ENCODE measurements around the gene HSD17B2. TPM values are rescaled to one million over a fixed set of nuclear protein-coding genes. Genes with fewer than 3 reads are reported as not detected.

HSD17B2 gene
- polyA plus RNA-seq, 1 experiment = 14.1 TPM

DNA sequence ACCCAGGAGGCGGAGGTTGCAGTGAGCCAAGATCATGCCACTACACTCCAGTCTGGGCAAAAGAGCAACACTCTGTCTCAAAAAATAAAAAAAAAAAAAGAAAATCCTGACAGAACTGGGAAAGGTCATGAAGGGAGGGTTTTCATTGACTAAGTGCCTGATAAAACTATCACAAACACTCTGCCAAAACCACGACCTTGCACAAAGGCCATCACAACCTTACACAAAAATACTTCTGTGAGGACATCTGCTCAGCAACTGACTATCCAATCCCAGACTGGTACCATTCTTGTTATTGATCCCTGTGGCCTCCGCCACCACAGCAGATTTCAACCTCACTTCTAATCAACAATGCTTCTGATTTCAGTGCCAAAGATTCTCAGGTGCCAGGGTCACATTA, 94.8 kb downstream of the HSD17B2 start:
- Histone ChIP-seq H3K27me3 (ENCODE audit: control insufficient read depth, insufficient read depth, low read length) (no peaks in the 10 kb centered on the region), H3K4me3 (ENCODE audit: low read depth, low read length) (no peak overlapping the region), H3K9me3 (ENCODE audit: control insufficient read depth, insufficient read depth, low read length) (no peaks in the 10 kb centered on the region), H3K27ac (ENCODE audit: low read depth, low read length) (no peak overlapping the region)
- no peak for DNase-seq (ENCODE audit: low read depth, low spot score)
- ChIA-PET POLR2A (no interaction called here), CTCF (interaction anchor here (0.7 kb wide), 1 partner anchor 46 kb away, joined by 4 read pairs; no protein-coding TSS in a partner anchor)
- TF ChIP-seq, protein P1, sequence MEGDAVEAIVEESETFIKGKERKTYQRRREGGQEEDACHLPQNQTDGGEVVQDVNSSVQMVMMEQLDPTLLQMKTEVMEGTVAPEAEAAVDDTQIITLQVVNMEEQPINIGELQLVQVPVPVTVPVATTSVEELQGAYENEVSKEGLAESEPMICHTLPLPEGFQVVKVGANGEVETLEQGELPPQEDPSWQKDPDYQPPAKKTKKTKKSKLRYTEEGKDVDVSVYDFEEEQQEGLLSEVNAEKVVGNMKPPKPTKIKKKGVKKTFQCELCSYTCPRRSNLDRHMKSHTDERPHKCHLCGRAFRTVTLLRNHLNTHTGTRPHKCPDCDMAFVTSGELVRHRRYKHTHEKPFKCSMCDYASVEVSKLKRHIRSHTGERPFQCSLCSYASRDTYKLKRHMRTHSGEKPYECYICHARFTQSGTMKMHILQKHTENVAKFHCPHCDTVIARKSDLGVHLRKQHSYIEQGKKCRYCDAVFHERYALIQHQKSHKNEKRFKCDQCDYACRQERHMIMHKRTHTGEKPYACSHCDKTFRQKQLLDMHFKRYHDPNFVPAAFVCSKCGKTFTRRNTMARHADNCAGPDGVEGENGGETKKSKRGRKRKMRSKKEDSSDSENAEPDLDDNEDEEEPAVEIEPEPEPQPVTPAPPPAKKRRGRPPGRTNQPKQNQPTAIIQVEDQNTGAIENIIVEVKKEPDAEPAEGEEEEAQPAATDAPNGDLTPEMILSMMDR (IDR thresholded peaks at IDR 0.05; ENCODE audit: low read depth, low read length) = no peak

DNA sequence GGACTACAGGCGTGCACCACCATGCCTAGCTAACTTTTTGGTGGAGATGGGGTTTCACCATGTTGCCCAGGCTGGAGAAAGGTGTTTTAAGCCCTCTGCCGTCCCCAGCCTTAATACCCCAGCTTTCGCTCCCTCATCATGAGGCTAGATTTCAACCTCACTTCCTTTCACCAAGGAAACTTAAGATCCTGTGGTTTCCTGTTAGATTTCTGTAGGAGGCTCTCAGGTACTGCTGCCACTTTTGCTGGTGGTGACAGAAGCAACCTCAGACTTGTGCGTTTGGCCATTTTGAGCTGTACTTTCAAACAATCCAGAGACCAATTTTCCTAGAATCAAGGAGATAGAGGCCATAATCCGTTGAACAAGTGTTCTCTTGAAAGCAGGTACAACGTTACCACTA, 98.7 kb downstream of the HSD17B2 start:
- Histone ChIP-seq H3K27me3 (ENCODE audit: control insufficient read depth, insufficient read depth, low read length) (no peaks in the 10 kb centered on the region), H3K27ac (ENCODE audit: low read depth, low read length) (no peak overlapping the region), H3K4me3 (ENCODE audit: low read depth, low read length) (no peak overlapping the region), H3K9me3 (ENCODE audit: control insufficient read depth, insufficient read depth, low read length) (no peaks in the 10 kb centered on the region)
- TF ChIP-seq, protein P1 (IDR thresholded peaks at IDR 0.05; ENCODE audit: low read depth, low read length) = no peak
- CTCF ChIA-PET = no interaction called here
- DNase-seq (ENCODE audit: low read depth, low spot score) = no peak
- POLR2A ChIA-PET = interaction anchor here (0.5 kb wide), 1 partner anchor 101 kb away, joined by 3 read pairs; no protein-coding TSS in a partner anchor

DNA sequence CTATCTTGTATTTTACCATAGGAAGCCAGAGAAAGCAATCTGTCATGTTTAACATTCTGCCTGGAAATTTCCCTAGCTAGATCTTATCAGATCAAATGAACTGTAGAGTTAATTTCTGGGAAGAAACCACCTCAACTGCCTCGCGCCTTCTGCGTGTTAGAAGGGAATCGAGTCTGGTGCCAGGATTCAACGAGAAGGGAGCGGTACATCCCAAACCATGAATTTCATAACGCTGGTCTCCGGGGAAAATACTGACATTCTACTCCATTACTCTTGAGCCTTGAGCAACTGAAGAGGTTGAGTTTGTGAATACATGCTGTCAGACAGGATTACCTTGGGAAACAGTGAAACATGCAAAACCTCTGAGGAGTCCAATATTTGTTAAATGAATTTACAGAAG, 99.8 kb downstream of the HSD17B2 start:
- POLR2A ChIA-PET = no interaction called here

DNA sequence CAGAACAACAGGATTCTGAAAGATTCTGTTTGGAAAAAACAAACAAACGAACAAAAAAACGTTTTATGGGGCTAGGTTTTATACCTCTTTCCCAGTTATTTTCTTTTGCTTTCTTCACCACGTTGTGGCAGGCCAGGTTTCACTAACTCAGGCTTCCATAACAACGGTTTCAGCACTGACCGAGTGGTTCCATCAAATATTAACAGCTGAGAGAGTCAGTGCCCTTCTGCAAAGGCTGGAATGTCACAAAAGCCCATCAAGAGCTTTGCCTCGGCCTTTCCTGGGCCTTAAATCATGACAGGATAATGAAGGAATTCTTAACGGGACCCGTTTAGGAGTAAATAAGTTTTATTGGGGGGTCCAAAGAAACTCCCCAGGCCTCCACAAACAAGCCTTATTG, 100.8 kb downstream of the HSD17B2 start:
- Histone ChIP-seq H3K4me3 (ENCODE audit: low read depth, low read length) (no peak overlapping the region), H3K9me3 (ENCODE audit: control insufficient read depth, insufficient read depth, low read length) (no peaks in the 10 kb centered on the region), H3K27me3 (ENCODE audit: control insufficient read depth, insufficient read depth, low read length) (no peaks in the 10 kb centered on the region), H3K27ac (ENCODE audit: low read depth, low read length) (no peak overlapping the region)
- ChIA-PET CTCF (no interaction called here), POLR2A (no interaction called here)
- DNase-seq (ENCODE audit: low read depth, low spot score) = no peak
- TF ChIP-seq, protein P1 (IDR thresholded peaks at IDR 0.05; ENCODE audit: low read depth, low read length) = no peak

More for the DNA sequence above, 99.8 kb downstream of the HSD17B2 start:
- no peak for DNase-seq (ENCODE audit: low read depth, low spot score)
- CTCF ChIA-PET = no interaction called here
- Histone ChIP-seq H3K9me3 (ENCODE audit: control insufficient read depth, insufficient read depth, low read length) (no peaks in the 10 kb centered on the region), H3K27ac (ENCODE audit: low read depth, low read length) (no peak overlapping the region), H3K27me3 (ENCODE audit: control insufficient read depth, insufficient read depth, low read length) (no peaks in the 10 kb centered on the region), H3K4me3 (ENCODE audit: low read depth, low read length) (no peak overlapping the region)
- TF ChIP-seq, protein P1 (IDR thresholded peaks at IDR 0.05; ENCODE audit: low read depth, low read length) = no peak

DNA sequence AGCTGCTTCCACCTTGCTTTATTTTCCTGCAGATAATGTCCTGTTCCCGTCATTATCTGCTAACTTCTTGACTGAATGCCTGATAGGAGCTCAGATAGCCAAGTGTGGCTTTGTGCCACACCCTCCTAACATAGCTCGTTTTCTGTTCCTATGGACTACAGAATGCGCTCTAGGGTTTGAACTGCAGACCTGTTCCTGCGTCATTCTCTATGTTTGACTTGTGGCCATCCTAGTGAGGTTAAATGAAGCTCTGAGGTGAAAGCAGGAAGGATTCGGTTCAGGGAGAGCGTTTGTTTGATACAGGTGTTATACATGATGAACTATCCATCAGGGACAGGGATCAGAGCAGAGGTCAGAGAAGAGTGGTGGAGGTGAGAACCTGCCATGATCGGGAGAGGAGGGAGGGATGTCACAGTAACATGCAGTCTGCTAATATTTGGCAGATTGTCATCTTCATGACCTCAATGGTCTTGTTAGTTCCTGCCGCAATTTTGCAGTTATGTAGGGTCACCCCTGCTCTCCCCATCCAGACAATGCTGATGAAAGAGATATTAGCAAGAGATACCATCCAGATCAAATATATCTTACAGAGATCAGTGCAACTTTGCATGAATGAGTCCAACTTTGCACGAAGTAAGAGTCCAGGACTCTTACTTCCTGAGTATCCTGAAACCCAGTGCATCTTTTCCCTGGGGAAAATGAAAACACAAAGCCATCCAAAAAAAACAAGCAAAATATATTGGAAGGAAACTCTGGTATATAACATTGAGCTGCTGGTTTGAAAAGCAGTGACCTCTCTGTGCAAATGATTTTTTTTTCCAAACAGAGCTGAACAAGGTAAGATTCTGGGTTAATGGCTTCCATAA, 102.1 kb downstream of the HSD17B2 start:
- Histone ChIP-seq H3K27ac (ENCODE audit: low read depth, low read length) (no peak overlapping the region), H3K27me3 (ENCODE audit: control insufficient read depth, insufficient read depth, low read length) (no peaks in the 10 kb centered on the region), H3K9me3 (ENCODE audit: control insufficient read depth, insufficient read depth, low read length) (no peaks in the 10 kb centered on the region), H3K4me3 (ENCODE audit: low read depth, low read length) (no peak overlapping the region)
- TF ChIP-seq, protein P1 (IDR thresholded peaks at IDR 0.05; ENCODE audit: low read depth, low read length) = no peak
- CTCF ChIA-PET = no interaction called here
- POLR2A ChIA-PET = no interaction called here
- DNase-seq (ENCODE audit: low read depth, low spot score) = no peak

Data from AG04450 (cell line).